GM23338 (cell line): Measurements from ENCODE around the gene RNASEH2C.
A peak's percentile ranks its signal among the peaks of the same experiment; 100 is the strongest.

Experiments
- CTCF ChIP-seq, 2 experiments: fragments of 200-600 bp in 1 of 2; sonication (generic) in 1 of 2; conservative IDR thresholded peaks; 2 replicates each; pipeline versions ENCODE4 v1.5.1 to v1.6.1; 2016 to 2017; ENCODE audit warnings: antibody characterized with exemption in 2 of 2, low read depth in 2 of 2, mild to moderate bottlenecking in 2 of 2, moderate library complexity in 1 of 2
- ETS1 ChIP-seq: IDR thresholded peaks from 2 replicates; pipeline ENCODE4 v1.6.1; 2016; ENCODE audit warnings: antibody characterized with exemption
- EZH2 ChIP-seq: fragments of 200-600 bp; sonication (generic); IDR thresholded peaks from one replicate; pipeline ENCODE4 v1.8.0; 2017; ENCODE audit warnings: antibody characterized with exemption, mild to moderate bottlenecking, low read depth; ENCODE audit not compliant: unreplicated experiment
- EZH2phosphoT487 ChIP-seq: fragments of 200-600 bp; sonication (generic); IDR thresholded peaks from one replicate; pipeline ENCODE4 v1.8.1; 2018; ENCODE audit warnings: antibody characterized with exemption; ENCODE audit not compliant: unreplicated experiment
- POLR2AphosphoS5 ChIP-seq: IDR thresholded peaks from 2 replicates; pipeline ENCODE4 v1.6.1; 2016; ENCODE audit warnings: antibody characterized with exemption, low read depth
- REST ChIP-seq: IDR thresholded peaks from one replicate; pipeline ENCODE4 v1.6.1; 2018; ENCODE audit warnings: antibody characterized with exemption; ENCODE audit not compliant: unreplicated experiment

- no peak for TF ChIP-seq CTCF (conservative IDR thresholded peaks at IDR 0.05; ENCODE audit: low read depth in 2 of 2)
- peak; percentile 96 for TF ChIP-seq ETS1
- no peak for TF ChIP-seq EZH2
- TF ChIP-seq EZH2phosphoT487, result no peak
- peak; percentile 96 for TF ChIP-seq POLR2AphosphoS5
- no peak for TF ChIP-seq REST
Observed at GRCh38 chr11:65720211-65720934, at the start of gene RNASEH2C.
